GM19324 (cell line): ENCODE results near the gene CCDC188.

ENCODE experiments used
- ATAC-seq: cut with Tn5 transposase; IDR thresholded peaks from one replicate; pipeline ENCODE4 v1.9.1; 2021; ENCODE audit warnings: mild to moderate bottlenecking, moderate library complexity; ENCODE audit not compliant: unreplicated experiment, low FRiP score

The CCDC188 gene

GRCh38 chr22:20137671-20138416 lies 13.0 kb downstream of the CCDC188 start:
- ATAC-seq, result no peak

- no peak for ATAC-seq
Observed at GRCh38 chr22:20137113-20137512, 13.7 kb downstream of the CCDC188 start.

GRCh38 chr22:20136603-20136873 lies 14.3 kb downstream of the CCDC188 start:
- no peak for ATAC-seq

GRCh38 chr22:20135806-20136602 lies 14.9 kb downstream of the CCDC188 start:
- no peak for ATAC-seq

- ATAC-seq, result no peak
Observed at GRCh38 chr22:20135265-20135664, 15.6 kb downstream of the CCDC188 start.

GRCh38 chr22:20133930-20134549 lies 16.8 kb downstream of the CCDC188 start:
- ATAC-seq, result no peak

GRCh38 chr22:20132686-20133246 lies 18.1 kb downstream of the CCDC188 start:
- no peak for ATAC-seq

- ATAC-seq, result no peak
Observed at GRCh38 chr22:20131859-20132685, 18.8 kb downstream of the CCDC188 start.

- peak; percentile 47 for ATAC-seq
Observed at GRCh38 chr22:20131597-20131858, 19.3 kb downstream of the CCDC188 start, which contains the start of gene ZDHHC8. Gene ZDHHC8 (plus strand): TSS chr22:20131804. CDS start chr22:20131948, 144 bp downstream.

GRCh38 chr22:20130731-20131596 lies 19.9 kb downstream of the CCDC188 start:
- peak; percentile 54 for ATAC-seq

GRCh38 chr22:20130319-20130718 lies 20.5 kb downstream of the CCDC188 start:
- ATAC-seq, result no peak

- no peak for ATAC-seq
Observed at GRCh38 chr22:20129747-20130014, 21.2 kb downstream of the CCDC188 start.

GRCh38 chr22:20128902-20129746 lies 21.7 kb downstream of the CCDC188 start:
- ATAC-seq, result no peak

- ATAC-seq, result no peak
Observed at GRCh38 chr22:20128619-20128901, 22.3 kb downstream of the CCDC188 start.

- ATAC-seq, result no peak
Observed at GRCh38 chr22:20127869-20128618, 22.8 kb downstream of the CCDC188 start.

GRCh38 chr22:20127318-20127868 lies 23.5 kb downstream of the CCDC188 start:
- ATAC-seq, result no peak

- ATAC-seq, result no peak
Observed at GRCh38 chr22:20126284-20127029, 24.4 kb downstream of the CCDC188 start.
